HPDE6-E6E7 (cell line): ENCODE data around the gene CDC42BPB.
A peak's percentile ranks its signal among the peaks of the same experiment; 100 is the strongest.
"Not testable (repeated sequence)": the region's sequence is repeated elsewhere in the genome, so short reads cannot be mapped to it uniquely, and the experiment has no call there.

Experiments
- DNase-seq: peaks from one replicate; pipeline ENCODE4 v3.0.0; 2011; ENCODE audit warnings: missing footprints; ENCODE audit errors: extremely low spot score

CDC42BPB gene

GRCh38 chr14:103047453-103047852 lies 9.9 kb downstream of the CDC42BPB start:
- not testable (repeated sequence) for DNase-seq

DNA sequence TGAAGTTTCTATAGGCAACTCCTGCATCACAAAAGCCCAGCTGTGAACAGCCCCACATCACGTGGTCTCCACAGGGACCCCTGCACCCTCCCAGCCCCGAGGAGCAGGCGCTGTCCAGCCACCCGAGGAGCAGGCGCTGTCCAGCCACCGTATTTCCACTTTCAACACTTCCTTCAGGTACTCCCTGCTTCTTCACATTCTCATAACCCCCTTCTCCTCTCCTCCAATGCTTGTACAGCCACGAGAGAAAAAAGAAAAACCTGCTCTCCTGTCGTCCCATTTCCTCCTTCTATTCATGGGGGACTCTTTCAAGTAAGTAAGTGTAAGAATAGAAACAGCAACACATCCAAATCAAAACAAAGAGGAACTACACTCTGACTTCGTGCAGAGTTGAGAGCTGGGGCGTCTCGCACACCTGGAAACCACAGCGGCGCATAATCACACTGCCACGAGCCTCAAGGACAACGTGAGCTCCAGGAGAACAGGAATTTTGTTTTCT lies 11.9 kb downstream of the CDC42BPB start:
- no peak for DNase-seq

DNA sequence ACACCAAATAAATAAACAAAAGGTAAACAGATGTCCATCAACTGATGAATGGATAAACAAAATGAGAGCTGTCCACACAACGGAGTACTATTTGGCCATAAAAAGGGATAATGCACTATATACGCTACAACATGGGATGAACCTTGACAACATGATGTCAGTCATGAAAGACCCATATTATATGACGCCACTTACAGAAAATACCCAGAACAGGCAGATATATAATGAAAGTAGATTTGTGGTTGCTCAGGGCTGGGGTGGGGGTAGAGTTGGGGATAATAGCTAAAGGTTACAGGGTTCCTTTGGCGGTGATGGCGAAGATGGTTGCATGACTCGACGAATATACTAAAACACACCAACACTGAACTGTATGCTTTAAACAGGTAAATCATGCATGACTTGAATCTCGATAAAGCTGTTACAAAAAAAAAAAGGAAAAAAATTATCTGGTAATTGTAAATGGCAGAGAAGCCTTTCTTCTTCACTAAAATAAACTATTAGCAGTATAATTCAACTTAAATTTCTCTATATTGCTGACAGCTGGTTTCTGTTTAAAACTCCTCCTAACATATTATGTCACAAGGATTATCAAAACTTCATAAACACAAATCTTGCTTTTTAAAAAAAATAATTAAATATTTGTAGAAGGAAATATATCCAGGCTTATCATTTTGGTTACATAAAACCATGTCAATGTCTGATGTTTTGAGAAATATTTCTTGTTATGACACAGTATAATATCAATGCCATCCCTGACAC lies 13.9 kb downstream of the CDC42BPB start:
- DNase-seq: no peak

DNA sequence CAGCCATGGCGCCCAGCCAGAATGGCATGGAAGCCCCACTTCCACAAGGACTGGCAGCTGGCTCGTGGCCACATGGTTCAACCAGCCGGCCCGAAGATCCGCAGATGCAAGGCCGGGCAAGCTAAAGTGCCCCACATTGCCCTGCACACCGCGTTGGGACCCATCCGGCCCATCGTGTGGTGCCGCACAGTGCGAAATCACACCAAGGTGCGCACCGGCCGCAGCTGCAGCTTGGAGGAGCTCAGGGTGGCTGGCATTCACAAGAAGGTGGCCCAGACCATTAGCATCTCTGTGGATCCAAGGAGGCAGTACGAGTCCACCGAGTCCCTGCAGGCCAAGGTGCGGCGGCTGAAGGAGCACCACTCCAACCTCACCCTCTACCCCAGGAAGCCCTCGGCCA lies 15.9 kb downstream of the CDC42BPB start:
- DNase-seq: no peak

DNA sequence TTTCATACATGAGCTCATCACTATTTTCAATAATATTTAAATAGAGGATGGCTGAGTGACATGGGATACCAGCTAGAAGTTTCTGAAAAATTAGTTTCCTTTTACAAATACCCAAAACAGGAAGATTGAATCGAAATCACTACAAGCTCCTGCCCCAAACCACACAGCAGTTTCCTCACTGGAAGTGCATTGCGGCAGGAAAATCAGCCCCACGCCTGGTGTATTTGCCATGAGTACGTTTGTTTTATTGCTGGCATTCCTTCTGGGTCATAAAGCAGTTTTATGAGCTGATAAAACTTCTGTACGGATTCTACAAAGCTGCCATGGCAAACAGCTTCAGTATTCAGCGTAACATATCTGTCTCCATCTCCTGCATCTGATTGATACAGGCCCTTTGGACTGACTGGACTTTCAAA lies 23.7 kb downstream of the CDC42BPB start:
- DNase-seq: no peak

DNA sequence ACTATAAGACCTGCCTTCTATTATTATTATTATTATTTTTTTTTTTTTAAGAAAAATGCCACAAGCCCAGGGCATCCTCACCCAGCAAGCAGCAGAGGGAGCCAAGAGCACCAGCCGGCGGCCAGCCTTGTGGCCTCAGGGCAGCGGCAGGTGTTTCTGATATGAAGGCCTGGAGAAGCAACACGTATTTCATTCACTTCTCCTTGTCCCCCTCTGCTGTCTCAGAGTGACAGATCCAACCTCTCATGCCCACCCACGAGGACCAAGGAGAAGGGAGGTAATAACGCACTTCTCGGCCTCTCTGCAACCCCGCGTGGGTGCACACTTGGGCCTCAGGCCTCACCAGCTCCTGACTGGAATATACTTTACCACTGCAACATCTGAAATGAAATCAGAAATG lies 25.4 kb downstream of the CDC42BPB start:
- DNase-seq: no peak

DNA sequence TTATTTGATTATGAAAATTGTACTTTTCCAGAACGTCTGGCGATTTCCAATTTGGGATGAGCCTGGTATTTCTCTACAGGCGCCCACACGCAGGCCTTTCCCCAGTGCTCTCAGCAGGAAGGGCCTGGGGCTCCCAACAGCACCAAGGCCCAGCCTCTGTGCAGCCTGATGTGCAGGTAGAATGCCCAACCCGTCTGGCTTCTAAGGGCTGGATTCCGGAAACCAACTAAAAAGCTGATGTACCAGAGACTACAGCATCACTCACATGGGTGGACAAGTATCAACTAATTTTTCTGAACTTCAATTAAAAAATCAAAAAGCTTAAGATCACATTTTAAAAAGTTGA lies 25.8 kb downstream of the CDC42BPB start:
- no peak for DNase-seq

GRCh38 chr14:103030741-103031565 lies 26.4 kb downstream of the CDC42BPB start:
- DNase-seq: no peak

DNA sequence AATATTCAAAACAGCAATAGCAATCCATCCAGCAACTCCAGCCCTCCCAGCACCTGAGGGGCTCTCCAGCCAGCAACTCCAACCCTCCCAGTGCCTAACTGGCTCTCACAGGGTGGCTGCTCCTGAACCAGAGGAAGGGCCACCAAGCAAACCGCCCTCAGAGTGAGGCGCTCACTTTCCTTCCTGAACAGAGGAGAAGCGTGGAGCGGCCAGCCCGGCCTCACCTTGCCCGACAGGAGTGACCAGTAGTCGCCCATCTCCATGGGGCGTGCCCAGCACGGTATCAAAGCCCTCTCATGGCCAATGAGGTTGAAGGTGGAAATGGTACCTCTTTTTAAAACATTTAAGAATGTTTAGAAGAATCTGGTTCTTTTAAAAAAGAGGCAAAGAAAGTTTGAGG lies 27.4 kb downstream of the CDC42BPB start:
- no peak for DNase-seq

DNA sequence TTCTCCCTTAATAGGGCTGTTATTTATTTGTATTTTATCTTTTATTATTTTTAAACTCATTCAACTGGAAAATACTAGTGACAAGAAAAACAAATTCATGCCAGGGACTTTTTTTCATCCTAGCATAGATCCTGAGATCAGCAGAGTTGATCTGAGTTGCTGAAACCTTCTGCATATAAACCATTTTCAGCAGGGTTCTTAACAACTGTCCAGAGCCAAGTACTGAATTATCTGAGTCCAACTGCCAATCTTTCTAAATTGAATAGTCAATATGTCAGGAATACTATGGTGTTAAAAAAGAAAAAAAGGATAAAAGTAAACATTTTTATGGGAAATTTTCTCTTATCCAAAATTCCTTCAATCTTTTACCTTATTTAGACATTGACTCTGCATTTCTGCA lies 28.6 kb downstream of the CDC42BPB start:
- no peak for DNase-seq

- DNase-seq: no peak
These were observed 29.1 kb downstream of the CDC42BPB start for GRCh38 chr14:103028161-103028767.

GRCh38 chr14:103027451-103027850 lies 29.9 kb downstream of the CDC42BPB start:
- DNase-seq: no peak

GRCh38 chr14:103026988-103027387 lies 30.4 kb downstream of the CDC42BPB start:
- no peak for DNase-seq

GRCh38 chr14:103026196-103026595 lies 31.2 kb downstream of the CDC42BPB start:
- DNase-seq: not testable (repeated sequence)

DNA sequence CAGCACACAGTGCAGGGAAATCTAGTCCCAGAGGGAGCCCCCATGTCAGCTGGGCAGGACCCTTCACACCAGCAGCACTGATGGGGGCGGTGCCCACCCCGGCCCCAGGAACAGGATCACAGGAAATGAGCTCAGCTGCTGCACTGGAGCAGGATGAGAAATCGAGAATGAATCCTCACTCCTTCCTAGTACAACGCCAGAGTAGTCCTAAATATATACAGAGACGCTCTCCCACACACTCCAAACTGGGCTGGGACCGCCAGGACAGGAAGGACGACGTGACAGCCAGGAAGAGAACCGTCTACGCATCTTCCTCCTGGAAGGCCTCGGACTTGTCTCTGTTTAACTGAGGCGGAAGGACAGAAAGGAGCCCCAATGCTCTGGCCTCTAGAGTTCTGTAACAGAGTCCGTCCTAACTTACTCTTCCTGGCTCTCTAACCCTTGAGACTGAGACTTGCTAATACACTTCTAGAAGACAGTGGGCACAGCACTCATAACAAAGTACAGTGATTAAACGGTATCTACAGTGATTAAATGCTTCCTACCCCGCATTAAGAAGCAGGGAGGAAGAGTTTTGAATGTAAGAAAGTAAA lies 33.4 kb downstream of the CDC42BPB start:
- DNase-seq: peak; percentile 29

- DNase-seq: no peak
These were observed 34.7 kb downstream of the CDC42BPB start for GRCh38 chr14:103022685-103023044.

GRCh38 chr14:103022002-103022684 lies 35.2 kb downstream of the CDC42BPB start:
- no peak for DNase-seq

GRCh38 chr14:103021684-103022001 lies 35.7 kb downstream of the CDC42BPB start:
- no peak for DNase-seq

DNA sequence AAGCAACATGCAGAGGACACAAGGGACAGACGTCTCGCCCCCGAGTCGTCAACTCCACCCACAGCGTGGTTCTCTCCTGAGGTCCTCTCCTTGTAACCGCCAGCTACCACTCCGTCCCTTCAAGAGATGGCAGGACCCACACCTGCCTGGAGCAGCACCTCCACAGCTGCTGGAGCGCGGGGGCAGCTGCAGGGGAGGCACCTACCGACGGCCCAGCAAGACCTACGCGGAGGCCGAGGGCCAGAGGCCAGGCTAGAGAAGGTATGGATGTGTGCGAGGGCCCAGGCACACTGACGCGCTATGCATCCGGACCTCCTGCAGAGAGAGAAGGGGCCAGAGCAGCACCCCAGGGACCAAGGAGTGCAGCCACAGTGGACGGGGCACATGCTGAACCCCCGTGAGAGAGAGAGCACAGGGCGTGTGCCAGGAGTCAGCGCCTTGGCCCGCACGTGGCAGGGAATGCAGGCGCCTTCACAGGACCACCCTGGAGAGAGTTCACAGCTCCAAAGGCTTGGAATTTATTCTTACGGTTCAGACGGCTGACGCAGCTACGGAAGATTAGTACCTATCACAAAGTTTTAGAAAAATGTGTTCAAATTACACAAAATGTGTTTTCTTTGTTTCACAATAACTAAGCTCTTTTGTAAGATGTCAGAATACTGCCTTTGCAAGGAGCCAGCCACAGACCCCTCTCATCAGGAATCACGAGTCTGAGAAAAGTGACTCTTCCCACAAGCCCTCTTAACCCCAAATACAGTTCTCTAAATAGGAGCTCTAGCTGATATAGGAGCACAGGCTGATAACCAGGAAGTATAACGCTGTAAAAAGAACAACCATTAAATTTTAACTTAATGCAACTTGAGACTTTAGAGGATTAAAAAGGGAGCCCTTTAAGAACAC lies 36.8 kb downstream of the CDC42BPB start:
- DNase-seq: no peak

- no peak for DNase-seq
These were observed 37.5 kb downstream of the CDC42BPB start for GRCh38 chr14:103019826-103020225.

GRCh38 chr14:103019236-103019635 lies 38.1 kb downstream of the CDC42BPB start:
- no peak for DNase-seq
